ENCODE results near the gene KRT1.

DNA sequence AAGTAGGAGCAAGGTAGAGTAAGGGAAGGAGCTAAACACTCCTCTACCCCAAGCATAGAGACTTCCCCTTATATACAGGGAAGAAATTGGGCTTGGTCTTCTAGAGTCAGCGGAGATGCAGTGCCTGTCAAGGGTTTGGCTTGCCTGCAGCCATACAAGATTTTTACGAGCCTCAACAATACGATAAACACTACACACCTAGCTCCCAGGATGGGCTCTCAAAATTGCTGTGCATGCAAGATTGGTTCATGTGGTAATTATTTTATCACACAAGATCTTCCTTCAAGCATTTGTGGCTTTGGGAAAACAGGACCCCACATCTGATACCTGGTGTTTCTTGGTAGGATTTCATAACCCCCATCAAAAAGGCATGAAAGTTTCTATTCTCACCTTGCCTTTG, at the start of gene KRT1:
- TF ChIP-seq, protein P1, sequence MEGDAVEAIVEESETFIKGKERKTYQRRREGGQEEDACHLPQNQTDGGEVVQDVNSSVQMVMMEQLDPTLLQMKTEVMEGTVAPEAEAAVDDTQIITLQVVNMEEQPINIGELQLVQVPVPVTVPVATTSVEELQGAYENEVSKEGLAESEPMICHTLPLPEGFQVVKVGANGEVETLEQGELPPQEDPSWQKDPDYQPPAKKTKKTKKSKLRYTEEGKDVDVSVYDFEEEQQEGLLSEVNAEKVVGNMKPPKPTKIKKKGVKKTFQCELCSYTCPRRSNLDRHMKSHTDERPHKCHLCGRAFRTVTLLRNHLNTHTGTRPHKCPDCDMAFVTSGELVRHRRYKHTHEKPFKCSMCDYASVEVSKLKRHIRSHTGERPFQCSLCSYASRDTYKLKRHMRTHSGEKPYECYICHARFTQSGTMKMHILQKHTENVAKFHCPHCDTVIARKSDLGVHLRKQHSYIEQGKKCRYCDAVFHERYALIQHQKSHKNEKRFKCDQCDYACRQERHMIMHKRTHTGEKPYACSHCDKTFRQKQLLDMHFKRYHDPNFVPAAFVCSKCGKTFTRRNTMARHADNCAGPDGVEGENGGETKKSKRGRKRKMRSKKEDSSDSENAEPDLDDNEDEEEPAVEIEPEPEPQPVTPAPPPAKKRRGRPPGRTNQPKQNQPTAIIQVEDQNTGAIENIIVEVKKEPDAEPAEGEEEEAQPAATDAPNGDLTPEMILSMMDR (IDR thresholded peaks at IDR 0.05; ENCODE audit: low read length), result no peak
- TF ChIP-seq EZH2phosphoT487 (IDR thresholded peaks at IDR 0.05; ENCODE audit: low read length), result no peak
